ENCODE data around the gene EIF1. TPM values are rescaled to one million over a fixed set of nuclear protein-coding genes. Genes with fewer than 3 reads are reported as not detected.
A peak's percentile ranks its signal among the peaks of the same experiment; 100 is the strongest.

EIF1 gene
- total and polyA plus RNA-seq, 2 experiments from 2014 or later: 272 to 603 TPM

- TF ChIP-seq EZH2 (IDR thresholded peaks at IDR 0.05; ENCODE audit: low read depth, unreplicated experiment): no peak
- no peak for TF ChIP-seq CREB1 (CRISPR knock-in tag; IDR thresholded peaks at IDR 0.05; ENCODE audit: low read depth)
- no peak for TF ChIP-seq ZNF331 (CRISPR knock-in tag; IDR thresholded peaks at IDR 0.05; ENCODE audit: low read depth)
- no peak for TF ChIP-seq ETS1 (IDR thresholded peaks at IDR 0.05)
- TF ChIP-seq ZNF462 (CRISPR knock-in tag; IDR thresholded peaks at IDR 0.05): no peak
Observed at GRCh38 chr17:41695134-41695661, 6.5 kb downstream of the EIF1 start (continued).

- H3K4me3 ChIP-seq: no peak overlapping the region
Observed at GRCh38 chr17:41695954-41696757, 7.5 kb downstream of the EIF1 start.

More at GRCh38 chr17:41695954-41696757, 7.5 kb downstream of the EIF1 start:
- Mint-ChIP-seq H3K27ac (peak overlapping the region; percentile 8; the same call in 1 of the 2 replicates), H3K9me3 (no peaks in the 10 kb centered on the region; the same call in 2 of the 3 replicates), H3K36me3 (ENCODE audit: low read depth) (peaks cover 32% of the 10 kb centered on the region), H3K4me1 (peaks cover 13% of the 10 kb centered on the region), H3K27me3 (ENCODE audit: insufficient read depth, low read depth, poor library complexity) (peaks cover 6% of the 10 kb centered on the region), H3K4me3 (no peak overlapping the region; the same call in 2 of the 3 replicates)
- no peaks in the 10 kb centered on the region for H3K27me3 ChIP-seq (ENCODE audit: insufficient read depth)
- peaks cover 41% of the 10 kb centered on the region for H3F3A ChIP-seq (replicated peaks; ENCODE audit: low read depth)
- H3K36me3 ChIP-seq (ENCODE audit: insufficient read depth): peaks cover 26% of the 10 kb centered on the region
- H3K79me2 ChIP-seq (replicated peaks; ENCODE audit: insufficient read depth): no peaks in the 10 kb centered on the region
- H3K27ac ChIP-seq (ENCODE audit: low read depth): no peak overlapping the region
- ATAC-seq (peak; percentile 15), DNase-seq (ENCODE audit: low spot score) (peak; percentile 86)
- no peak overlapping the region for H3K4me2 ChIP-seq
- no peak for TF ChIP-seq STAT1 (IDR thresholded peaks at IDR 0.05; ENCODE audit: unreplicated experiment)
- peak; percentile 78 to 96 for TF ChIP-seq CTCF (conservative IDR thresholded peaks at IDR 0.05; ENCODE audit: low read depth in 2 of 2)
- H3K9me2 ChIP-seq (ENCODE audit: insufficient read depth): no peaks in the 10 kb centered on the region
- peaks cover 10% of the 10 kb centered on the region; the same call in 1 of the 2 replicates for H4K20me1 ChIP-seq (replicated peaks; ENCODE audit: insufficient read depth)
- no peak overlapping the region for H2AFZ ChIP-seq
- no peaks in the 10 kb centered on the region for H3K4me1 ChIP-seq (ENCODE audit: insufficient read depth)

All from GM23338 (cell line).